HepG2 (cell line): ENCODE results near the gene EIF4G1.

Experiments
- HNF4G ChIP-seq, 2 experiments: sonication (generic) in 1 of 2; formaldehyde crosslinking in 1 of 2; IDR thresholded peaks; 2 replicates each; pipeline versions ENCODE4 v1.4.0 to v1.6.1; 2011 to 2020; ENCODE audit warnings: borderline replicate concordance in 2 of 2, low read depth in 2 of 2, mild to moderate bottlenecking in 2 of 2, low read length in 1 of 2, missing genetic modification reagents in 1 of 2, moderate library complexity in 1 of 2
- JUND ChIP-seq: sonication (generic); formaldehyde crosslinking; IDR thresholded peaks from 2 replicates; pipeline ENCODE4 v1.8.0; 2022; ENCODE audit warnings: mild to moderate bottlenecking, missing genetic modification reagents
- MAFK ChIP-seq, 2 experiments: IDR thresholded peaks in 1 of 2; conservative IDR thresholded peaks in 1 of 2; 2 replicates each; pipeline ENCODE4 v1.6.1; 2011; ENCODE audit warnings: improper control_type of control experiment in 2 of 2, low read length in 2 of 2
- MZF1 ChIP-seq: sonication (generic); formaldehyde crosslinking; IDR thresholded peaks from 2 replicates; pipeline ENCODE4 v1.8.1; 2023; ENCODE audit warnings: mild to moderate bottlenecking, missing genetic modification reagents, borderline replicate concordance
- POLR2A ChIP-seq, 2 experiments: IDR thresholded peaks; 2 replicates each; pipeline ENCODE4 v1.6.1; 2011; ENCODE audit warnings: low read depth in 2 of 2, low read length in 2 of 2, mild to moderate bottlenecking in 1 of 2, moderate library complexity in 1 of 2; ENCODE audit not compliant: insufficient read depth in 1 of 2
- POLR2AphosphoS5 ChIP-seq: IDR thresholded peaks from 2 replicates; pipeline ENCODE4 v1.6.1; 2012; ENCODE audit warnings: low read depth, low read length
- YY1 ChIP-seq: IDR thresholded peaks from 2 replicates; pipeline ENCODE4 v1.6.1; 2011; ENCODE audit warnings: low read length, low read depth, moderate library complexity, mild to moderate bottlenecking; ENCODE audit not compliant: insufficient read depth, insufficient replicate concordance
- ZNF678 ChIP-seq: sonication (generic); formaldehyde crosslinking; IDR thresholded peaks from 2 replicates; pipeline ENCODE4 v1.4.0; 2020; ENCODE audit warnings: mild to moderate bottlenecking, missing genetic modification reagents
- ZNF75D ChIP-seq: sonication (generic); formaldehyde crosslinking; IDR thresholded peaks from 2 replicates; pipeline ENCODE4 v1.8.1; 2023; ENCODE audit warnings: missing genetic modification reagents, mild to moderate bottlenecking, borderline replicate concordance
- TF ChIP-seq, protein P1 (sequence below): sonication (generic); formaldehyde crosslinking; IDR thresholded peaks from 2 replicates; pipeline ENCODE4 v1.8.1; 2023; ENCODE audit warnings: mild to moderate bottlenecking, missing genetic modification reagents
- TF ChIP-seq, protein P2 (sequence below): IDR thresholded peaks from 2 replicates; pipeline ENCODE4 v1.6.1; 2012; ENCODE audit warnings: inconsistent platforms
- TF ChIP-seq, protein P3 (sequence below): sonication (generic); formaldehyde crosslinking; IDR thresholded peaks from 2 replicates; pipeline ENCODE4 v1.5.0; 2020; ENCODE audit warnings: mild to moderate bottlenecking, missing genetic modification reagents, moderate library complexity

DNA sequence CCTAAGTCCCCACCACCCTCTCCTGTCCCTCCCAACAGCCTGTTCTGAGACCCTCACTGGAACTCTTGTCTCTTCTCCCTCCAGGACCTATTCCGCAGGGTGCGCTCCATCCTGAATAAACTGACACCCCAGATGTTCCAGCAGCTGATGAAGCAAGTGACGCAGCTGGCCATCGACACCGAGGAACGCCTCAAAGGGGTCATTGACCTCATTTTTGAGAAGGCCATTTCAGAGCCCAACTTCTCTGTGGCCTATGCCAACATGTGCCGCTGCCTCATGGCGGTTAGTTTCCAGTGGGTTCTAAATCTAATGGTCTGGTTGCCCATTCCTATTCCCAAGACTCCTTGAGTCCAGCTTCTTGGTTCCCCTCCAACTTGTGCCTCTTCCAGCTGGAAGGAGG lies 9.3 kb downstream of the EIF4G1 start:
- TF ChIP-seq JUND (CRISPR knock-in tag) (no peak), MZF1 (no peak), MAFK (conservative IDR thresholded peaks at IDR 0.05 in 1 of 2, IDR thresholded peaks at IDR 0.05 in 1 of 2; ENCODE audit: low read length in 2 of 2) (no peak), YY1 (no peak), POLR2AphosphoS5 (no peak), HNF4G (IDR thresholded peaks at IDR 0.05; ENCODE audit: borderline replicate concordance, low read depth, low read length) (no peak), HNF4G (CRISPR knock-in tag; IDR thresholded peaks at IDR 0.05; ENCODE audit: borderline replicate concordance, low read depth) (no peak), POLR2A (IDR thresholded peaks at IDR 0.05; ENCODE audit: insufficient read depth in 1 of 2, low read depth in 2 of 2, low read length in 2 of 2) (peak in 1 of 2 experiments; percentile 22; a peak in 1 of 4 replicates), ZNF75D (CRISPR knock-in tag) (no peak), ZNF678 (CRISPR knock-in tag) (no peak)
- TF ChIP-seq, protein P1, sequence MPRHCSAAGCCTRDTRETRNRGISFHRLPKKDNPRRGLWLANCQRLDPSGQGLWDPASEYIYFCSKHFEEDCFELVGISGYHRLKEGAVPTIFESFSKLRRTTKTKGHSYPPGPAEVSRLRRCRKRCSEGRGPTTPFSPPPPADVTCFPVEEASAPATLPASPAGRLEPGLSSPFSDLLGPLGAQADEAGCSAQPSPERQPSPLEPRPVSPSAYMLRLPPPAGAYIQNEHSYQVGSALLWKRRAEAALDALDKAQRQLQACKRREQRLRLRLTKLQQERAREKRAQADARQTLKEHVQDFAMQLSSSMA (CRISPR knock-in tag), result no peak
- TF ChIP-seq, protein P2, sequence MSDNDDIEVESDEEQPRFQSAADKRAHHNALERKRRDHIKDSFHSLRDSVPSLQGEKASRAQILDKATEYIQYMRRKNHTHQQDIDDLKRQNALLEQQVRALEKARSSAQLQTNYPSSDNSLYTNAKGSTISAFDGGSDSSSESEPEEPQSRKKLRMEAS, result no peak
- TF ChIP-seq, protein P3, sequence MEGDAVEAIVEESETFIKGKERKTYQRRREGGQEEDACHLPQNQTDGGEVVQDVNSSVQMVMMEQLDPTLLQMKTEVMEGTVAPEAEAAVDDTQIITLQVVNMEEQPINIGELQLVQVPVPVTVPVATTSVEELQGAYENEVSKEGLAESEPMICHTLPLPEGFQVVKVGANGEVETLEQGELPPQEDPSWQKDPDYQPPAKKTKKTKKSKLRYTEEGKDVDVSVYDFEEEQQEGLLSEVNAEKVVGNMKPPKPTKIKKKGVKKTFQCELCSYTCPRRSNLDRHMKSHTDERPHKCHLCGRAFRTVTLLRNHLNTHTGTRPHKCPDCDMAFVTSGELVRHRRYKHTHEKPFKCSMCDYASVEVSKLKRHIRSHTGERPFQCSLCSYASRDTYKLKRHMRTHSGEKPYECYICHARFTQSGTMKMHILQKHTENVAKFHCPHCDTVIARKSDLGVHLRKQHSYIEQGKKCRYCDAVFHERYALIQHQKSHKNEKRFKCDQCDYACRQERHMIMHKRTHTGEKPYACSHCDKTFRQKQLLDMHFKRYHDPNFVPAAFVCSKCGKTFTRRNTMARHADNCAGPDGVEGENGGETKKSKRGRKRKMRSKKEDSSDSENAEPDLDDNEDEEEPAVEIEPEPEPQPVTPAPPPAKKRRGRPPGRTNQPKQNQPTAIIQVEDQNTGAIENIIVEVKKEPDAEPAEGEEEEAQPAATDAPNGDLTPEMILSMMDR, result no peak
